Fibroblast of pulmonary artery (primary cell): Measurements from ENCODE around the gene YWHAB.
"Not testable (repeated sequence)": the region's sequence is repeated elsewhere in the genome, so short reads cannot be mapped to it uniquely, and the experiment has no call there.

Experiments used
- DNase-seq: peaks from one replicate; pipeline ENCODE4 v3.0.0-alpha.2; 2010; ENCODE audit warnings: low read depth
- H3K4me3 ChIP-seq: replicated peaks from 2 replicates; pipeline ENCODE4 v1.5.1; 2011; ENCODE audit warnings: low read depth, mild to moderate bottlenecking, control low read depth, low read length, moderate library complexity
- TF ChIP-seq, protein P1 (sequence below): IDR thresholded peaks from 2 replicates; pipeline ENCODE4 v1.5.1; 2011; ENCODE audit warnings: mild to moderate bottlenecking, control low read depth, low read length, inconsistent platforms; ENCODE audit errors: missing control alignments

YWHAB gene

DNA sequence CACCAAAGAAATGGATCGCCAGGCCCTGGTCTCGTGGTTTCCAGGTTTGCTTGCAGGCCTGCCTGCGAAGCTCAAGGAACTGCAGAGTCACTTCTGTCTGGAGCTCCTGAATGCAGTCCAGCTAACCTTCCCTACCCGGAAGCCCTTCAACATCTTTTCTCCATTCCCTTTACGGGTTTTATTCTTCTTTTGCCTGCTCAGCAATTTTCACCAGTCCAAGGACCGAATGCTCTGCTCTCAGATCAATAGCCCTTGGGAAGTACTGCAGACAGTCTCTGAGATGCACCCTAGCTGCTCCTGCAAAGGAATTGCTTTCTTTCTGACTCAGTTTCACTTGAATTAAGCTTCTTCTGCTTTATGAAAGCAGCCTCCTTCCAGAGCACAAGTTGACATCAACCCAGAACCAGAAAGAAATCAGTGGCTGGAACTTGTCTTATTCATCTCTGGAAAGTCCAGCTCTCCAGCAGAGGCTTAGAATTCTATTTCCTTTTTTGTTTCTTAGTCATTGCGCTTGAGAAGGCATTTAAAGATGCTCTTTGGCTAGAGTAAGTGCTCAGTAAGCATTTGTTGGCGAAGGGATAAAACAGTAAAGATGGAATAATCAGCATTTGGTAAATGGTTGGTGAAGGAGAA, 18.7 kb upstream of the YWHAB start:
- no peak for DNase-seq
- TF ChIP-seq, protein P1, sequence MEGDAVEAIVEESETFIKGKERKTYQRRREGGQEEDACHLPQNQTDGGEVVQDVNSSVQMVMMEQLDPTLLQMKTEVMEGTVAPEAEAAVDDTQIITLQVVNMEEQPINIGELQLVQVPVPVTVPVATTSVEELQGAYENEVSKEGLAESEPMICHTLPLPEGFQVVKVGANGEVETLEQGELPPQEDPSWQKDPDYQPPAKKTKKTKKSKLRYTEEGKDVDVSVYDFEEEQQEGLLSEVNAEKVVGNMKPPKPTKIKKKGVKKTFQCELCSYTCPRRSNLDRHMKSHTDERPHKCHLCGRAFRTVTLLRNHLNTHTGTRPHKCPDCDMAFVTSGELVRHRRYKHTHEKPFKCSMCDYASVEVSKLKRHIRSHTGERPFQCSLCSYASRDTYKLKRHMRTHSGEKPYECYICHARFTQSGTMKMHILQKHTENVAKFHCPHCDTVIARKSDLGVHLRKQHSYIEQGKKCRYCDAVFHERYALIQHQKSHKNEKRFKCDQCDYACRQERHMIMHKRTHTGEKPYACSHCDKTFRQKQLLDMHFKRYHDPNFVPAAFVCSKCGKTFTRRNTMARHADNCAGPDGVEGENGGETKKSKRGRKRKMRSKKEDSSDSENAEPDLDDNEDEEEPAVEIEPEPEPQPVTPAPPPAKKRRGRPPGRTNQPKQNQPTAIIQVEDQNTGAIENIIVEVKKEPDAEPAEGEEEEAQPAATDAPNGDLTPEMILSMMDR = no peak
- H3K4me3 ChIP-seq = no peak overlapping the region

DNA sequence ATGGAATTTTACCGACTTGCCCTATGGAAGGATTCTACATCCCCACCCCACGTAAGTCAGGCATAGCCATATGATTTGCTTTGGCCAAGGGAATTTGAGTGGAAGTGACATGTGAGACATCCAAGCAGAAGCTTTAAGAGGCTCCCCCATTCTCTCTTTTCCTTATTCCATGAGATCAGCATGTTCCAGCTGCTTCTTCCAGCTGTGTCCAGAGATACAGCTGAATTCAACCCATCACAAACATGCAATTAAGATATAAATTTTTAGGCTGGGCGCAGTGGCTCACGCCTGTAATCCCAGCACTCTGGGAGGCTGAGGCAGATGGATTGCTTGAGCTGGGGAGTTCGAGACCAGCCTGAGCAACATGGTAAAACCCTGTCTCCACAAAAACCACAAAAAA, 16.0 kb upstream of the YWHAB start:
- DNase-seq = no peak
- H3K4me3 ChIP-seq = no peak overlapping the region
- TF ChIP-seq, protein P1 = no peak

DNA sequence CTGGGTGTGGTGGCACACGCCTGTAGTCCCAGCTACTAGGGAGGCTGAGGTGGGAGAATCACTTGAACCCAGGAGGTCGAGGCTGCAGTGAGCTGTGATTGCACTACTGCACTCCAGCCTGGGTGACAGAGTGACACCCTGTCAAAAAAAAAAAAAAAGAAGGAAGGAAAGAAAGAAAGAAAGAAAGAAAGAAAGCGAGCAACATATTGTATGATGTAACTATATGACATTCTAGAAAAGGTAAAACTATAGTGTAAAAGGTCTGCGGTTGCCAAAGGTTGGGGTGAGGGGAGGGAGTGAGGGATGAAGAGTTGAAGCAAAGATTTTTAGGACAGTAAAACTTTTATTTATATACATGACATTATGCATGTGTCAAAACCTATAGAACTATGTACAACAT, 3.1 kb upstream of the YWHAB start:
- H3K4me3 ChIP-seq, DNase-seq: not testable (repeated sequence)

DNA sequence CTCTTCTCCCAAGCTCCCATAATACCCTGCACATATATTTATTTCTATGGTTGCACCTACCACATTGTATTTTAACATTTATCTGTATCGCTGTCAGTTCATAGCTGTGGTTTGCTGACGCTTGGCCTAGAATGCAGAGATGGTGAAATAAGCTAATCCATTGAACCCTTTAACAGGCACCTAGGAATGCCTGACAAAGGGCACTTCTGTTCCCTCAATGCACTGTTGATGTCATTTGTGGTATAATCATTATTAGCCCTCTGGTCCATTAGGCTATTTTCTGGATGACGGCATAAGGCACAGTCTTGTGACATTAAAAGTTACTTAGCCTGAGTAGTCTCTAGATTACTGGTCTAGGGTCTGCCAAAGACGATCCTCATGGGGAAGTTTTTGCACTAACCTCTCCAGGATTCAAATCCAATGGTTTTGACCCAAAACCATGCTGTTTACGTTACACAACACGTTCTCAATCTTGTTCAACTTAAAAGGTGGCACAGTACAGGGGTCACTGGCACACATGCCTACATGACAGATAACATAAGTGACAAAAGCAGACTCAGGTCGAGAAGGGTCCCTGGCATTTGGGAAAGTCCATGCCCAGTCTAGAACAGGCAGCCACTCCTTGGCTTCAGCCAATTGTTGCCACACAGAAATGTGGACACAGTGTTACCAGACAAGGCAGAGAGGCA, 2.1 kb upstream of the YWHAB start:
- TF ChIP-seq, protein P1 = no peak
- no peak overlapping the region for H3K4me3 ChIP-seq
- no peak for DNase-seq

DNA sequence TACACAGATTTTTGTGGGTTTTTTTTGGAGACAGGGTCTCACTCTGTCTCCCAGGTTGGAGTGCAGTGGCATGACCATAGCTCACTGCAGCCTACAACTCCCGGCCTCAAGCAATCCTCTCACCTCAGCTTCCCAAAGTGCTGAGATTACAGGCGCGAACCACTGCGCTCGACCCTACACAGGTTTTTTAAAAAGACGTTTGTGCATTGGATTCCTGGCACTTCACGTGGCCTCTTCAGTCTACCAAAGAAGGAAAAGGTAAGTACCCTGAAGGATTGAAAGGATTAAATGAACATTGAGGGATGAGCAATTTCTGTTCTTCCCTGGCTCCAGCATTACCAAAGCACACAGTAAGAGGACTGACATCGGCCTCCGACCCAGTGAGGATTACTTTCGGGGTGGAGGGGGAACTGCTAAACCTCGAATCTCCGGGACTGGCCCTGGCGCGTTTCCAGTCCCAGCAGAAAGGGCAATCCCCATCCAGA, 556 bp upstream of the YWHAB start:
- TF ChIP-seq, protein P1 = no peak
- no peak for DNase-seq
- peak overlapping the region; percentile 99 for H3K4me3 ChIP-seq

DNA sequence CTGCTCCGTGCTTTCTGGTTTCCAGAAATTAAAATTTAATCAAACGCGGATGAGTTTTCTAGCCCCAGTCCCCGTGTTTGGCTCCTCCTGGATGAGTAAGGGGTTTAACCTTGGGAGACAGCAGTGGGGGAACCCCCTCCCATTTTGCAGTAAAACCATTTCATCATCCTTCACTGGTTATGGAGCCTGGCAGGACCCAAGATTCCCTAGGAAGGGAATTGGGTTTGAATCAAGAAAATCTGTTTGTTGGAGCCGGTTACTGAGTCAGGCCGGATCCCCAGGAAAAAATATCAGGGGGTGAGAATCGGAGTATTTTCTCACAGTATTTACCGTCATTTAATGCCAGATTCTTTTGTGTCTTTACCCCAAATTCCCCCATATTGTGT, 754 bp downstream of the YWHAB start:
- DNase-seq = no peak
- H3K4me3 ChIP-seq = peak overlapping the region; percentile 99
- TF ChIP-seq, protein P1 = no peak

DNA sequence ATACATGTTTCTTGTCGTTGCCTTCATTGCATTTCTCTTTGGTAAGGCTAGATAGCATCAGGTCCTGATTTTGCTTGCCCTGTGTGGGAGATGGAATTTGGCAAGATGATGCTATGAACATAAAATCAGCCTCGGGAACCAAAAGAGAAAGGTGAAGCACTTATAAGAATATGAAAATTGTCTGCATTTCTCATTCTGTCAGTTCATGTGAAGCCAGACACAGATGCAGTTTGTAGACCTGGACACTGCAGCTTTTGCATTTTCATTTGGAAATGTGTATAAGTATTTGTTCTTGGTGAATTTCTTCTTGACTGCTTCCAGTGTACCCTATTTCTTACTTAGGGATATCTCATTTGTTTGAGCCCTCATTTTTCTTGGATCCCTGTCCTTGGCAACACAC, 1.3 kb downstream of the YWHAB start:
- TF ChIP-seq, protein P1 = no peak
- no peak for DNase-seq
- H3K4me3 ChIP-seq = peak overlapping the region; percentile 99
